Heart left ventricle (tissue), 16 donors: ENCODE results near the gene APOB. TPM values are rescaled to one million over a fixed set of nuclear protein-coding genes. Genes with fewer than 3 reads are reported as not detected.

ENCODE experiments used
- ATAC-seq, 4 donors: fragments of 200-7000 bp; cut with Tn5 transposase; one replicate each; pipeline ENCODE4 v1.9.1; 2020 to 2022; ENCODE audit warnings: moderate library complexity in 4 of 4, mild to moderate bottlenecking in 3 of 4, moderate number of reproducible peaks in 1 of 4
- DNase-seq, 5 donors: peaks; one replicate each; pipeline ENCODE4 v3.0.0-alpha.2; 2020
- H3K27ac ChIP-seq, 12 donors: fragments of 200-600 bp; sonication (generic) in 4 of 12; one replicate each; pipeline versions ENCODE4 v1.5.0 to v1.8.0; 2016 to 2022; ENCODE audit warnings: mild to moderate bottlenecking in 2 of 12
- H3K27me3 ChIP-seq, 9 donors: fragments of 200-600 bp; sonication (generic) in 2 of 9; one replicate each; pipeline versions ENCODE4 v1.5.1 to v1.8.0; 2016 to 2022; ENCODE audit warnings: mild to moderate bottlenecking in 3 of 9
- H3K36me3 ChIP-seq, 9 donors: fragments of 200-600 bp; sonication (generic) in 2 of 9; one replicate each; pipeline versions ENCODE4 v1.5.0 to v1.8.0; 2018 to 2022; ENCODE audit warnings: mild to moderate bottlenecking in 2 of 9
- H3K4me1 ChIP-seq, 12 donors: fragments of 200-600 bp; sonication (generic) in 4 of 12; one replicate each; pipeline versions ENCODE4 v1.5.0 to v1.8.0; 2016 to 2022; ENCODE audit warnings: mild to moderate bottlenecking in 3 of 12
- H3K4me3 ChIP-seq, 12 donors: fragments of 200-600 bp; sonication (generic) in 4 of 12; one replicate each; pipeline versions ENCODE4 v1.5.0 to v1.8.0; 2017 to 2022; ENCODE audit warnings: mild to moderate bottlenecking in 9 of 12, moderate library complexity in 4 of 12
- H3K9me3 ChIP-seq, 12 donors: fragments of 200-600 bp; sonication (generic) in 4 of 12; one replicate each; pipeline versions ENCODE4 v1.5.0 to v1.8.0; 2016 to 2022; ENCODE audit warnings: mild to moderate bottlenecking in 1 of 12
- POLR2A ChIP-seq, 2 donors: fragments of 450-650 bp; IDR thresholded peaks; one replicate each; pipeline ENCODE4 v1.6.1; 2017; ENCODE audit warnings: antibody characterized with exemption in 2 of 2, mild to moderate bottlenecking in 2 of 2, moderate library complexity in 2 of 2
- WGBS, 4 donors: extraction: QIAGEN DNeasy Blood & Tissue Kit in 2 of 4; methylation state at CpG; one replicate each; pipeline versions ENCODE4 v1.1.5 to v1.1.7; 2013 to 2018; 5-methylcytosine and 5-hydroxymethylcytosine counted together
- intact Hi-C, 10 donors: fragments of 100-400 bp; cut with DNase I; formaldehyde crosslinking; loops; one replicate each; pipeline versions ENCODE4 v1.11.1 to v1.14.2; 2022
- polyA plus RNA-seq, 2 donors: library from polyadenylated mRNA; stranded (reverse); fragments of 200-250 nt; gene quantifications; one replicate each; pipeline ENCODE4 v1.2.3, GENCODE V29; 2013
- total RNA-seq, 9 donors: library from RNA; depleted of rRNA in 2 of 9; stranded (reverse); fragments of >200 nt in 2 of 9; fragmentation: NEBNext Ultra II Directional in 3 of 9; extraction: Animal tissue kit (Norgen Biotek cat#: 25700) in 3 of 9; gene quantifications; one replicate each; pipeline versions ENCODE4 v1.1.0 to v1.2.4, GENCODE V29; 2016 to 2023
- TF ChIP-seq, protein P1 (sequence below), 12 donors: fragments of 200-600 bp; sonication (generic) in 4 of 12; IDR thresholded peaks; one replicate each; pipeline versions ENCODE4 v1.5.0 to v1.8.0; 2018 to 2022; ENCODE audit warnings: antibody characterized with exemption in 12 of 12, mild to moderate bottlenecking in 5 of 12
- donor health status: ischemic (EF 13 %, LVEDD 7.1; RV severe dilation, severe dysfunction).
- donor health status: healthy with polysubstance abuse.
- donor health status: DM: no; HTN: yes; CAD: no.
- donor health status: DM: no; HTN: no; CAD: no.
- donor health status: ischemic (EF 25% LVEDD 6.9; RV normal size, moderate dysfunction).
- donor health status: ischemic (EF 25% LVEDD 5.7; RV mildly dilated, moderate dysfunction).
- donor health status: healthy.
- donor health status: DM: yes; HTN: yes; CAD: no.
- donor health status: ischemic (EF 35%, LVEDD 5.7; RV mildly dilated, moderate dysfunction).
- donor health status: nonischemic (EF 11% LVEDD 7.7; RV severe dilation, severe dysfunction).
- donor health status: DM: yes; HTN: yes; CAD: no.
- donor health status: PGD.
- donor health status: ischemic (EF 29% LVEDD 5.4; RV normal size, mild dysfunction).
- donor health status: nonischemic (EF 23%, LVEDD 6.1; RV moderate dilation, normal function).

Gene APOB
- total and polyA plus RNA-seq, 11 donors = 0.72 to 55.6 (median 11.3) TPM

DNA sequence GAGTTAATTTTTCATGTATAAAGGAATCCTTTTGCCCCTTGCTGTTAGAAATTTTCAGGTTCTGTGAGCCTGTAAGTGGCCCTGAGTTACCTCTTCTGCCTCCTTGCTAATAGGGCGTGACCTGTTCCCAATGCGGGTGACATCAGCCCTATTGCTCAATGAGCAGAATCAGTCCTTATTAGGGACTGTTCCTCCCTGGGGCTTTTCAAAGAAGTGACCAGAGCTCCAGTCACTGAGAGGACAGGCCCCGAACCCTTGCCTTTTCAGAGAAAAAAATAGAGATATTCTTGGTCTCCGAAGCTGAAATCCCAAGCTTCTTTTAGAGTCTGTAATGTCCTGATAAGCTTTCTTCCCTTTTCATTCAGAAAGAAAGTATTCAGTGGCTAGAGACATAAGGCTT is 8.2 kb upstream of the APOB start:
- ATAC-seq (peak in 2 of 4 donors; percentile 39 to 69), DNase-seq (no peak)
- Histone ChIP-seq H3K4me1 (no peaks in the 10 kb centered on the region), H3K27me3 (peaks cover 0 to 5% (median 0%) of the 10 kb centered on the region in 9 donors), H3K4me3 (no peak overlapping the region), H3K9me3 (no peaks in the 10 kb centered on the region), H3K36me3 (no peaks in the 10 kb centered on the region), H3K27ac (no peak overlapping the region)
- TF ChIP-seq POLR2A (IDR thresholded peaks at IDR 0.05) = no peak
- WGBS, 4 donors = 63 to 69% (median 66%) methylated on average over 4 of the region's 4 CpGs
- intact Hi-C loops = loop anchor here in 1 of 10 donors (2.0 kb wide), 1 partner anchor 61 kb away; no protein-coding TSS in a partner anchor

DNA sequence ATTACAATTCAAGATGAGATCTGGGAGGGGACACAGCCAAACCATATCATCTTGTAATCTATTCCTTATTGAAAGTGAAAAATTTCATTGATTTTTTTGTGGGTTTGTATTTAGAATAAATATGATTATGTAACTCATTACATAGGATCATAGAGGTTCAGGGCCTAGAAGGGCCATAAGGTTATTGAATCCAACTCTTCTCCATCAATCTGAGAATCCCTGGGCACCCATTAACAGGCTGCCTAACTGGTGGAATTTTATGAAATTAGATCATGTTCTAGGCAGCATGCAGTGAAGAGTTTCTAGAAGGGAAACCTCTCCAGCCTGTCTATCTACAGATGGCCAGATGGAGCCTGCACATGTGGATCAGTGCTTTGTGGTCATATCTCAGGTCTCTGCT is 6.3 kb upstream of the APOB start:
- DNase-seq = no peak
- H3K27ac ChIP-seq = no peak overlapping the region
- H3K36me3 ChIP-seq = no peaks in the 10 kb centered on the region
- H3K27me3 ChIP-seq = peaks cover 0 to 5% (median 0%) of the 10 kb centered on the region in 9 donors
- TF ChIP-seq POLR2A (IDR thresholded peaks at IDR 0.05) = no peak
- TF ChIP-seq, protein P1, sequence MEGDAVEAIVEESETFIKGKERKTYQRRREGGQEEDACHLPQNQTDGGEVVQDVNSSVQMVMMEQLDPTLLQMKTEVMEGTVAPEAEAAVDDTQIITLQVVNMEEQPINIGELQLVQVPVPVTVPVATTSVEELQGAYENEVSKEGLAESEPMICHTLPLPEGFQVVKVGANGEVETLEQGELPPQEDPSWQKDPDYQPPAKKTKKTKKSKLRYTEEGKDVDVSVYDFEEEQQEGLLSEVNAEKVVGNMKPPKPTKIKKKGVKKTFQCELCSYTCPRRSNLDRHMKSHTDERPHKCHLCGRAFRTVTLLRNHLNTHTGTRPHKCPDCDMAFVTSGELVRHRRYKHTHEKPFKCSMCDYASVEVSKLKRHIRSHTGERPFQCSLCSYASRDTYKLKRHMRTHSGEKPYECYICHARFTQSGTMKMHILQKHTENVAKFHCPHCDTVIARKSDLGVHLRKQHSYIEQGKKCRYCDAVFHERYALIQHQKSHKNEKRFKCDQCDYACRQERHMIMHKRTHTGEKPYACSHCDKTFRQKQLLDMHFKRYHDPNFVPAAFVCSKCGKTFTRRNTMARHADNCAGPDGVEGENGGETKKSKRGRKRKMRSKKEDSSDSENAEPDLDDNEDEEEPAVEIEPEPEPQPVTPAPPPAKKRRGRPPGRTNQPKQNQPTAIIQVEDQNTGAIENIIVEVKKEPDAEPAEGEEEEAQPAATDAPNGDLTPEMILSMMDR (IDR thresholded peaks at IDR 0.05) = no peak
- no peaks in the 10 kb centered on the region for H3K9me3 ChIP-seq
- no peaks in the 10 kb centered on the region for H3K4me1 ChIP-seq
- intact Hi-C loops = no loop called here
- ATAC-seq = no peak
- no peak overlapping the region for H3K4me3 ChIP-seq

DNA sequence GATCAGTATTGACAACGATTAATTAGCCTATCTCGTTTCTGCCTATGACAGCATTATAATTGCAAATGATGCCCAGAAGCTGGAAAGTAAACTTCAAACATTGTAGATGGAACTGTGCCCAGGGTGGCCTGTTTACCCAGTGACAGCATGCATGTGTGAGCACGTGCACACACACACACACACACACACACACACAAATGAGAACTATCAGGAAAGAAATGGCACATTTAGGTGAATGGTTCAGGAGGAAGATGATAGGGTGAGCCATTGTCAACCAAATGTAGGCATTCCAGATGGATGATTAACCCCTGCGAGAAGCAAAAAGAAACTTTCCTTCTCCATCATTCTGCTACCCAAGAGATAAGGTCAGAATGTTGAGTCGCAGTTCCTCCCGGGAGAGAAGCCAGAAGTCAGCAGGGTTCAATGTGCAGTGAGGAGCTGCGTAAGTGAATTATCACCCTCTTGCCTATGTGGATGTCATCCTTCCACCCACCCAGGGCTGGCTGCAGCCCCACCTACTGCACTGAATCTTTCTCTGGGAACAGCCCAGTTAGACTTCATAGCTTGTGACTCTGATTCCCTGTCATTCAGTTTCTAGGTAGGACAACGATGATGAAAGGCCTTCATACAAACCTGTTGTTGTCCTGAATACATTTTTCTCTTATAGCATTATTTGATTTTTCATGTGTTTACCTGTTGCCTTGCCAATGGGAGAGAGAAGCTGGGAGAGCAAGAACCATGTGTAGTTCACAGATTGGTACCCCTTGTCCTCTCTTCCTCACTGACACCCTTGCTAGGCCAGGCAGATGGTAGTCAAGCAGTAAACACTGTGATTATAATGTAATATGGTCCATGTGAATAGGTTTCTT is 3.5 kb upstream of the APOB start:
- H3K4me1 ChIP-seq = peaks cover 0 to 17% (median 6%) of the 10 kb centered on the region in 12 donors
- H3K9me3 ChIP-seq = no peaks in the 10 kb centered on the region
- TF ChIP-seq, protein P1 (IDR thresholded peaks at IDR 0.05) = no peak
- no peak for TF ChIP-seq POLR2A (IDR thresholded peaks at IDR 0.05)
- DNase-seq = no peak
- no peak overlapping the region for H3K4me3 ChIP-seq
- H3K36me3 ChIP-seq = no peaks in the 10 kb centered on the region
- ATAC-seq = no peak
- intact Hi-C loops = loop anchor here in 1 of 10 donors (10.0 kb wide), 1 partner anchor 267 kb away; no protein-coding TSS in a partner anchor
- H3K27ac ChIP-seq = no peak overlapping the region
- 46 to 57% (median 52%) methylated on average over 8 of the region's 8 CpGs for WGBS, 4 donors
- peaks cover 0 to 17% (median 0%) of the 10 kb centered on the region in 9 donors for H3K27me3 ChIP-seq

DNA sequence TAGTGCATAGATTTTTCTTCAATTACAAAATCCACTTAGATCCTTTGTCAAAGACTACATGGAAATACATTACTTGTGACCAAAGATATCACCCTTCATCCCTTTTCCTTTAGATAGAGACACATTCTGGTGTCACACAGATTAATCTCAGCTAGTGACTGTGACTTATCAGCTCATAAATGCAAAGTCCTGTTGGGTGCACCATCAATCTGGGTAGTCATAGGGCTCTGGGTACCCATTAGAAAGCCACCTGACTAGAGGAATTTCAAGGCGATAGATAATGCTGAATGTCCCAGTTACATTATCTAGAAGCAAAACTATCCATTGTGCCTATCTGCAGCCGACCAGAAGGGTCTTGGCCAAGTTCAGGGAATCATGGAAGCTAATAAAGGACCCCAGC is 2.6 kb upstream of the APOB start:
- Histone ChIP-seq H3K9me3 (no peaks in the 10 kb centered on the region), H3K36me3 (no peaks in the 10 kb centered on the region), H3K4me3 (no peak overlapping the region), H3K27ac (no peak overlapping the region), H3K4me1 (peaks cover 0 to 17% (median 6%) of the 10 kb centered on the region in 12 donors), H3K27me3 (peaks cover 0 to 17% (median 0%) of the 10 kb centered on the region in 9 donors)
- TF ChIP-seq, protein P1 (IDR thresholded peaks at IDR 0.05) = no peak
- no peak for TF ChIP-seq POLR2A (IDR thresholded peaks at IDR 0.05)
- ATAC-seq = no peak
- WGBS, 4 donors = 77 to 83% (median 79%) methylated on average over 2 of the region's 2 CpGs
- intact Hi-C loops = loop anchor here in 1 of 10 donors (10.0 kb wide), 1 partner anchor 268 kb away; no protein-coding TSS in a partner anchor
- no peak for DNase-seq
